Uterus (tissue), 2 donors: ENCODE results near the gene ZAP70.

Experiments
- CTCF ChIP-seq, 4 experiments: fragments of 200-600 bp in 2 of 4; fragments of 450-650 bp in 2 of 4; sonication (generic) in 2 of 4; IDR thresholded peaks; one replicate each; pipeline ENCODE4 v1.5.1; 2016 to 2019; ENCODE audit warnings: antibody characterized with exemption in 4 of 4, mild to moderate bottlenecking in 2 of 4, moderate library complexity in 1 of 4
- POLR2A ChIP-seq, 2 donors: fragments of 450-650 bp; IDR thresholded peaks; one replicate each; pipeline ENCODE4 v1.6.1; 2016; ENCODE audit warnings: antibody characterized with exemption in 2 of 2, mild to moderate bottlenecking in 1 of 2, moderate library complexity in 1 of 2

GRCh38 chr2:97691166-97691565 is 22.2 kb upstream of the ZAP70 start:
- TF ChIP-seq CTCF (IDR thresholded peaks at IDR 0.05) (no peak), POLR2A (IDR thresholded peaks at IDR 0.05) (no peak)
